ENCODE measurements around the gene SYNGR2. TPM values are rescaled to one million over a fixed set of nuclear protein-coding genes. Genes with fewer than 3 reads are reported as not detected.
A peak's percentile ranks its signal among the peaks of the same experiment; 100 is the strongest.

Gene SYNGR2
- total and polyA plus RNA-seq, 2 donors (not counting 1 experiment from before 2014, with no cell fraction given), result 390 to 442 TPM

- 35% methylated on average over 6 of the region's 10 CpGs for whole genome bisulfite sequencing (ENCODE audit: insufficient coverage)
- Histone ChIP-seq H3K4me1 (ENCODE audit: control insufficient read depth in 2 of 2, insufficient read depth in 2 of 2, low read length in 2 of 2) (peaks cover 28 to 54% of the 10 kb centered on the region in 2 donors), H3K9ac (ENCODE audit: low read length) (no peak overlapping the region), H3K9me3 (ENCODE audit: control extremely low read depth in 1 of 3, control insufficient read depth in 2 of 3, insufficient read depth in 1 of 3, low read length in 2 of 3) (no peaks in the 10 kb centered on the region), H4K20me1 (ENCODE audit: control insufficient read depth, insufficient read depth, low read length, poor library complexity, severe bottlenecking) (no peaks in the 10 kb centered on the region), H3K79me2 (ENCODE audit: control insufficient read depth, insufficient read depth, low read length) (no peaks in the 10 kb centered on the region), H3K27ac (ENCODE audit: low read length in 2 of 2) (no peak overlapping the region), H3K4me2 (replicated peaks; ENCODE audit: low read depth, low read length, poor library complexity, severe bottlenecking) (peak overlapping the region; percentile 36), H2AFZ (ENCODE audit: insufficient read depth, low read depth, low read length, poor library complexity, severe bottlenecking) (no peak overlapping the region), H3K27me3 (replicated peaks in 1 of 4; ENCODE audit: control extremely low read depth in 1 of 4, control insufficient read depth in 3 of 4, insufficient read depth in 4 of 4, low read length in 3 of 4) (no peaks in the 10 kb centered on the region), H3K4me3 (ENCODE audit: control extremely low read depth in 1 of 5, extremely low read depth in 1 of 5, insufficient read depth in 1 of 5, low read depth in 2 of 5, low read length in 4 of 5) (no peak overlapping the region), H3K36me3 (replicated peaks in 1 of 2; ENCODE audit: control extremely low read depth in 1 of 2, control insufficient read depth in 1 of 2, extremely low read depth in 1 of 2, insufficient read depth in 2 of 2, low read length in 1 of 2) (no peaks in the 10 kb centered on the region)
- H3K4me1 Mint-ChIP-seq, result peaks cover 54% of the 10 kb centered on the region
- intact Hi-C loops (cut with micrococcal nuclease), result no loop called here
- POLR2A ChIA-PET, result interaction anchor here (0.7 to 1.5 kb wide), 2 partner anchors 13 to 111 kb away, joined by 3 to 4 read pairs; no protein-coding TSS in a partner anchor
- no peak for ATAC-seq (ENCODE audit: low read depth)
- TF ChIP-seq CTCF (IDR thresholded peaks at IDR 0.05), result no peak
- no peak for TF ChIP-seq EZH2 (IDR thresholded peaks at IDR 0.05; ENCODE audit: borderline replicate concordance, insufficient read depth, low read depth, low read length, poor library complexity, severe bottlenecking)
- peak overlapping the region; percentile 79 for H3K27ac Mint-ChIP-seq
- no peak for DNase-seq
- CTCF ChIA-PET, result interaction anchor here (0.9 to 2.5 kb wide), 5 partner anchors 10 to 22 kb away, joined by 4 to 11 read pairs (median 5); no protein-coding TSS in a partner anchor
- no peaks in the 10 kb centered on the region for H3K9me3 Mint-ChIP-seq (ENCODE audit: insufficient read depth)
- no peaks in the 10 kb centered on the region for H3K27me3 Mint-ChIP-seq
- peak overlapping the region; percentile 68 for H3K4me3 Mint-ChIP-seq
These were observed 8.7 kb upstream of the SYNGR2 start for GRCh38 chr17:78159575-78160158.

All from B cell (primary cell).